CD4-positive, alpha-beta T cell (primary cell): Measurements from ENCODE around the gene LIPK. TPM values are rescaled to one million over a fixed set of nuclear protein-coding genes. Genes with fewer than 3 reads are reported as not detected.

ENCODE experiments used
- ATAC-seq: fragments of 200-7000 bp; cut with Tn5 transposase; one replicate; pipeline ENCODE4 v1.10.0; 2022; ENCODE audit warnings: mild to moderate bottlenecking; ENCODE audit not compliant: poor library complexity
- CTCF ChIA-PET: fragments of 350-600 bp; sonication (Branson Sonifier 250); formaldehyde crosslinking; loops from one replicate; lab custom pipeline; 2021; ENCODE audit warnings: antibody characterized with exemption, inconsistent platforms; lab: Charles Lee
- POLR2A ChIA-PET: fragments of 350-600 bp; sonication (Branson Sonifier 250); formaldehyde crosslinking; loops from one replicate; lab custom pipeline; 2021; ENCODE audit warnings: antibody characterized with exemption, inconsistent platforms; lab: Charles Lee
- DNase-seq, 14 experiments: peaks; one replicate each; pipeline ENCODE4 v3.0.0-alpha.2; 2013 to 2020; ENCODE audit warnings: mixed read lengths in 2 of 14
- H3K27ac ChIP-seq, 2 donors: one replicate each; pipeline versions ENCODE4 v1.5.1 to v1.7.0; 2013; ENCODE audit warnings: low read length in 2 of 2, low read depth in 1 of 2, mild to moderate bottlenecking in 1 of 2
- H3K27me3 ChIP-seq, 2 experiments: 1 replicate in 1 of 2; 2 replicates in 1 of 2; pipeline versions ENCODE4 v1.6.1 to v1.7.0; 2013; ENCODE audit warnings: low read length in 2 of 2, control low read depth in 1 of 2, mild to moderate bottlenecking in 1 of 2, moderate library complexity in 1 of 2; ENCODE audit not compliant: insufficient read depth in 2 of 2, control insufficient read depth in 1 of 2
- H3K36me3 ChIP-seq: one replicate; pipeline ENCODE4 v1.6.1; 2013; ENCODE audit warnings: low read length, control low read depth; ENCODE audit not compliant: insufficient read depth
- H3K4me1 ChIP-seq: one replicate; pipeline ENCODE4 v1.6.1; 2013; ENCODE audit warnings: low read length, control low read depth; ENCODE audit not compliant: insufficient read depth
- H3K4me3 ChIP-seq: one replicate; pipeline ENCODE4 v1.5.1; 2013; ENCODE audit warnings: mild to moderate bottlenecking, low read length, moderate library complexity
- H3K9me3 ChIP-seq, 2 experiments: 1 replicate in 1 of 2; 2 replicates in 1 of 2; pipeline versions ENCODE4 v1.6.1 to v1.7.0; 2013; ENCODE audit warnings: low read length in 2 of 2, mild to moderate bottlenecking in 2 of 2, control low read depth in 1 of 2, moderate library complexity in 1 of 2; ENCODE audit not compliant: control insufficient read depth in 1 of 2, insufficient read depth in 1 of 2
- H3K27ac Mint-ChIP-seq: one replicate; pipeline ENCODE4 v1.8.0; 2020; ENCODE audit warnings: mixed read lengths
- H3K27me3 Mint-ChIP-seq: one replicate; pipeline ENCODE4 v1.8.0; 2021; ENCODE audit warnings: mixed read lengths
- H3K36me3 Mint-ChIP-seq: one replicate; pipeline ENCODE4 v1.8.0; 2021; ENCODE audit warnings: low read depth, mixed read lengths
- H3K4me1 Mint-ChIP-seq: one replicate; pipeline ENCODE4 v1.8.0; 2021; ENCODE audit warnings: low read depth, mixed read lengths
- H3K4me3 Mint-ChIP-seq: one replicate; pipeline ENCODE4 v1.8.0; 2020; ENCODE audit warnings: mild to moderate bottlenecking, mixed read lengths
- H3K9me3 Mint-ChIP-seq: one replicate; pipeline ENCODE4 v1.8.0; 2020; ENCODE audit warnings: mixed read lengths
- intact Hi-C, 2 experiments: fragments of 100-400 bp; cut with DNase I in 1 of 2; cut with micrococcal nuclease in 1 of 2; formaldehyde crosslinking; loops; one replicate each; pipeline versions ENCODE4 v1.15.1 to v1.9.0; 2023 to 2025; cut with DNase I, micrococcal nuclease
- total RNA-seq, 174 experiments: library from RNA in 2 of 174; stranded (reverse) in 2 of 174; gene quantifications; one replicate each; pipeline ENCODE4 v1.2.3 and lab custom pipeline; 2021 to 2026
- TF ChIP-seq, protein P1 (sequence below): fragments of 200-600 bp; IDR thresholded peaks from one replicate; pipeline ENCODE4 v1.8.0; 2022; ENCODE audit warnings: antibody characterized with exemption, mild to moderate bottlenecking

The LIPK gene
- total RNA-seq, 2 experiments from 2014 or later = not detected

DNA sequence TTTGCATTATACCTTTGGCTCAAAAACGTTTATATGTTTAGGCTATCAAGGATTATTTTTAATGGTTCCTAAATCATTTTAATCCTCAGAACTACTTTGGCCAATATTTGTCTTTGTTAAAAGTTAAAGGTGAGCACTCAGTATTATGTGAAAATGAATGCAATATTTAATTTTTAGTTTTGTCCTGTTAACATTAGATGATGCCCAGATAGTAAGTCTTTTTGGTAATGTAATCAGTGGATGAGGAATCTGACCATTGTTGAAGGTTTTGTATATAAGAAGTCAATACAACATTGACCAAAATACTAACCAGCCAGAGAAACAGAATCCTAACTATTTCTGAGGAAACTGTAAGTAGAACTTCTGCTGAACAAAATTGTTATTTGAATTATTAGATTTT, 41.9 kb upstream of the LIPK start, which contains the start of gene LIPF:
Gene LIPF, plus strand, starts transcription at position 301 of the 400 bp plus-strand sequence. CDS start 2,856 bp downstream, outside the sequence.
- Histone ChIP-seq H3K9me3 (no peaks in the 10 kb centered on the region), H3K27me3 (no peaks in the 10 kb centered on the region), H3K4me1 (no peaks in the 10 kb centered on the region), H3K36me3 (no peaks in the 10 kb centered on the region), H3K4me3 (no peak within 1 kb of the TSS), H3K27ac (no peak within 1 kb of the TSS)
- Mint-ChIP-seq H3K36me3 (no peaks in the 10 kb centered on the region), H3K4me3 (no peak within 1 kb of the TSS), H3K9me3 (no peaks in the 10 kb centered on the region), H3K27ac (no peak within 1 kb of the TSS), H3K27me3 (no peaks in the 10 kb centered on the region), H3K4me1 (no peaks in the 10 kb centered on the region)
- ChIA-PET POLR2A (no interaction called here), CTCF (no interaction called here)
- no peak for DNase-seq
- no peak for ATAC-seq
- TF ChIP-seq, protein P1, sequence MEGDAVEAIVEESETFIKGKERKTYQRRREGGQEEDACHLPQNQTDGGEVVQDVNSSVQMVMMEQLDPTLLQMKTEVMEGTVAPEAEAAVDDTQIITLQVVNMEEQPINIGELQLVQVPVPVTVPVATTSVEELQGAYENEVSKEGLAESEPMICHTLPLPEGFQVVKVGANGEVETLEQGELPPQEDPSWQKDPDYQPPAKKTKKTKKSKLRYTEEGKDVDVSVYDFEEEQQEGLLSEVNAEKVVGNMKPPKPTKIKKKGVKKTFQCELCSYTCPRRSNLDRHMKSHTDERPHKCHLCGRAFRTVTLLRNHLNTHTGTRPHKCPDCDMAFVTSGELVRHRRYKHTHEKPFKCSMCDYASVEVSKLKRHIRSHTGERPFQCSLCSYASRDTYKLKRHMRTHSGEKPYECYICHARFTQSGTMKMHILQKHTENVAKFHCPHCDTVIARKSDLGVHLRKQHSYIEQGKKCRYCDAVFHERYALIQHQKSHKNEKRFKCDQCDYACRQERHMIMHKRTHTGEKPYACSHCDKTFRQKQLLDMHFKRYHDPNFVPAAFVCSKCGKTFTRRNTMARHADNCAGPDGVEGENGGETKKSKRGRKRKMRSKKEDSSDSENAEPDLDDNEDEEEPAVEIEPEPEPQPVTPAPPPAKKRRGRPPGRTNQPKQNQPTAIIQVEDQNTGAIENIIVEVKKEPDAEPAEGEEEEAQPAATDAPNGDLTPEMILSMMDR = no peak
- intact Hi-C loops = no loop called here

GRCh38 chr10:88668465-88668864, 37.6 kb upstream of the LIPK start:
- no peaks in the 10 kb centered on the region for H3K36me3 Mint-ChIP-seq
- H3K4me3 Mint-ChIP-seq = no peak overlapping the region
- ATAC-seq = no peak
- Histone ChIP-seq H3K4me3 (no peak overlapping the region), H3K36me3 (no peaks in the 10 kb centered on the region), H3K27ac (no peak overlapping the region), H3K9me3 (no peaks in the 10 kb centered on the region), H3K4me1 (no peaks in the 10 kb centered on the region), H3K27me3 (no peaks in the 10 kb centered on the region)
- no peaks in the 10 kb centered on the region for H3K27me3 Mint-ChIP-seq
- no peaks in the 10 kb centered on the region for H3K9me3 Mint-ChIP-seq
- TF ChIP-seq, protein P1 = no peak
- DNase-seq = no peak
- no peak overlapping the region for H3K27ac Mint-ChIP-seq
- intact Hi-C loops = no loop called here
- ChIA-PET CTCF (no interaction called here), POLR2A (no interaction called here)
- no peaks in the 10 kb centered on the region for H3K4me1 Mint-ChIP-seq

DNA sequence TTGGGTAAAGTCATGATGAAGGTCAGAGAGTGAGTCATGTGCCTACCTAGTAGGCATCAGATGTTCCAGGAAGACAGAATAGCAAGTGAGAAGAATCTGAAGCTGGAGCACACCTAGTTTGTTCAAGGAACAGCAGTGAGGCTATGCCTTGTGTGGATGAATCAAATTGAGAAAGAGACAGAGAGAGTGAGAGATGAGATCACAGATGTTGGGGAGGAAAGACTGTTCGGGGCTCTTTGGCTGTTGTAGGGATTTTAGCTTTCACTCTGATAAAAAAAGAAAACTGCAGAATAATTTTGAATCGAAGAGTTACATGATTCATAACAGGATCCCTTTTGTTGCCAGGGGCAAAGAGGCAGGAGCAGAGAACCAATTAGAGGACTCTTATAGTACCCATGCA, 35.6 kb upstream of the LIPK start:
- intact Hi-C loops = no loop called here
- Histone ChIP-seq H3K27ac (no peak overlapping the region), H3K4me3 (no peak overlapping the region), H3K4me1 (no peaks in the 10 kb centered on the region), H3K36me3 (no peaks in the 10 kb centered on the region), H3K9me3 (no peaks in the 10 kb centered on the region), H3K27me3 (no peaks in the 10 kb centered on the region)
- no peaks in the 10 kb centered on the region for H3K4me1 Mint-ChIP-seq
- CTCF ChIA-PET = no interaction called here
- H3K27ac Mint-ChIP-seq = no peak overlapping the region
- H3K27me3 Mint-ChIP-seq = no peaks in the 10 kb centered on the region
- POLR2A ChIA-PET = no interaction called here
- DNase-seq (no peak), ATAC-seq (no peak)
- TF ChIP-seq, protein P1 = no peak
- H3K9me3 Mint-ChIP-seq = no peaks in the 10 kb centered on the region
- H3K36me3 Mint-ChIP-seq = no peaks in the 10 kb centered on the region
- no peak overlapping the region for H3K4me3 Mint-ChIP-seq
